CD4-positive, alpha-beta T cell treated with Interleukin-1 beta for 1 hour (primary cell): Measurements from ENCODE around the gene ATP13A4.

Source experiments
- DNase-seq, 2 donors: peaks; one replicate each; pipeline ENCODE4 v3.0.0-alpha.2; 2020 to 2022

ATP13A4 gene

DNA sequence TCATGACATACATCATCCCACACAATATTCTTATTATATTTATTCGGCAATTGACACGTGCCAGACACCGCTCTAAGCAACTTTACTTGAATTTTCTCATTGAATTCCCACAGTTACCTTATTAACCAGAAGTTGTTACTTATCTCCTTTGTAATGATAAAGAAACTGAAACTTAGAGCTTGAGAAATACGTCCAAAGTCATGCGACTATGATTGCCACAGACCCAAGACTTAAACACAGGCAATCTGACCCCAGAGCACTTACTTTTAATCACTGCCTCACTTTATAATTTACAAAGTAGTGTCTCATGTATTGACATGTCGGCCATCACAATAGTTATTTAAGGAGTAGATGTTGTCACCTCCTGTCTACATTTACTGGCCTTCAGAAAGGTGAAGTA, 64.7 kb downstream of the ATP13A4 start:
- no peak for DNase-seq

GRCh38 chr3:193488741-193489140, 66.0 kb downstream of the ATP13A4 start:
- no peak for DNase-seq

DNA sequence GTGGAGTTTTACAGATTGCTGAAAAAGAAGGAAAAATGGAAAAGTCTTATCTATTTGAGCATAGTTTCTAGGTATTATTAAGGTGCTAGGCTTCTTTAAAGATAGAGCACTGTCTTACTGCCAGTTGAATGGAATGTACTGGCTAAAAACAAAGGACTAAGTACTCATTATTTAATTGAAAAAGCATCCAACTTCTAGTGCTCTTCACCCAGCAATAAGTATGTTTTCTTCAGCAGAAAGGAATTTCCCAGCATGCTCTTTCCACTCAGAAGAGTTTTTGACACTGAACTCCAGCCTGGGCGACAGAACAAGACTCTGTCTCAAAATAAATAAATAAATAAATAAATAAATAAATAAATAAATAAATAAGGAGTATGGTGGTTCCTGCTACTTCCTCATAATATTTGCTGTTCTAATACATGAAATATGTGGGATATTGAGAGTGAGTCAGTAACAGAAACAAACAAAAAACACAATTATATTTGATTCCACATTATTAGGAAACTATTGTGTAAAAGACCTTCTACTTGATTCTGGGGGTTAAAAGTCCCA, 70.6 kb downstream of the ATP13A4 start:
- DNase-seq = no peak

DNA sequence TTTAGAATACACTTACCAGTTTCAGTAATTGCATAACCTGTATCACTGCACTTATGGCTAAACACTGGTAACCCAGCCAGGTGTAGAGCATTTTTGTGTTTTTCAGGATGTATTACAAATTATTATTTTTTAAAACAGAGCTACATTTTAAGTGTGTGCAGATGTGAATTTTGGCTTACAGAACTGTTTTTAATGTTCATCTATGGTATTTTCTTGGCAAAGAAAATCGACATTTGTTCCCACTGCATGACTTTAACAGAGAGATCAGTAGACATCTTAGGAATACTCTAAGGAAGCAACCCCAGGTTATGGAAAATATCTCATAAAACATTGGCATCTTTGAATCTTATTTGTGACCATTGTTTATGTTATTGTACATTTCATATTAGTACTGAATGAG, 73.3 kb downstream of the ATP13A4 start:
- no peak for DNase-seq

GRCh38 chr3:193474446-193474845, 80.2 kb downstream of the ATP13A4 start:
- no peak for DNase-seq

- no peak for DNase-seq
Observed at GRCh38 chr3:193470710-193471109, 84.0 kb downstream of the ATP13A4 start.

DNA sequence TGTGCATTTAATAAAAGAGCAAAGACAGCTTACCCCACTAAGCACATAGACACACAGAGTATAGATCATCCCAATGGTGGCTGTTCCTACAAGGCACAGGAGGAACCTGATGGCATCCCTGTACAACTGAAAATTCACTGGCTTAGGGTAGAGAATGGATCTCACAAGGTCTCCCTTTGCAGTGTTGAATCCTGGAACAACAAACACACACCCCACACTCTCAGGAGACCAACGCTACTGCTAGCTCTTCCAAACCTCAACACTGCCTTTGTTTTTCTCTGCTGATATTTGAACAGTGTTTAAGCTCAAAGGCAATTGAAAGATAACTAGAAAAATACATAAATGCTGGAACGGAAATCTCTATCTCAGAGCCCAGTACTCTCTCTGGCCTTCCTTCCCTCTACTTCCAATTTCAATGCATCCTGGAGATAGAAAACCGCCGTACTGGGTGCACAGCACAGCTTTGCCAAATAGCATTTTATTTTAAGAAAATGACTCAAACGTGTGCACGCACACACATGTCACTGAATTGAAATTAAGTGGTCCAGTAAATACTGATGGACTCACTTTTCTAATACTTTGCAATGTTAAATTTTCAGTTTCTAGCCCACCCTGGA, 88.6 kb downstream of the ATP13A4 start:
- no peak for DNase-seq

DNA sequence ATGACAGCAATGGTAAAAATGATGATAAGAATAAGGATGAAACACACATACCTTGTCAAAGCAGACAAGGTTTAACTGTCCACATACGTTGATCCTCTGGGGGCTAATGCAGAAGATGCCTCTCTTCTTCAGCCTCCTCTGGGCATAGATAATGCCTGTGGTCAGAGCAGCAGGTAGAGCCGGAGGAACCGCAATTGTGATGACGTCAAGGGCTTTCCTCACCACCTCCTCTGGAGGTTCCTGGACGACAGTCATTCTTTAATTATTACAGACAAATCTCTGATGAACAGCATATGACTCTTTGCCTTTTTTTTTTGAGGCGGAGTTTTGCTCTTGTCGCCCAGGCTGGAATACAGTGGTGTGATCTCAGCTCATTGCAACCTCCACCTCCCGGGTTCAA, 89.8 kb downstream of the ATP13A4 start:
- no peak for DNase-seq

DNA sequence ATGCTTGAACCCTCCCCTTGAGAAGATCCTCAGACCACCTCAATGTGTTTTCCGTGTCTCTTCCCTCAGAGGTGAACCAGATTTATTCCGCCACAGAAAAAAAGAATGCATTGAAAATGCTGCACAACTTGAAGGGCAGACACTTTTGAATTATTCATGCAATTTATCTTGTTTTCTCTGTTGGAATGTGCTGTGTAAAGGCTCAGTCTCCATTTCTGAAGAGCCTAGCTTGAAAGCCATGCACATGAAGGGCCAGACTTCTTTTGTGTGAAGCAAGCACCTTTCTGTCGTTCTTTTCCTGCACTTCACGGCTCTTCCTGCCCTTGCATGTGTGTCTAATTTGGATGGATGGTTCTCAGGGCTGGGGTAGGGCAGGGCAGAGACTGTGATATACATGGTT, 97.2 kb downstream of the ATP13A4 start:
- no peak for DNase-seq

- no peak for DNase-seq
Observed at GRCh38 chr3:193452338-193452737, 102.4 kb downstream of the ATP13A4 start.

- DNase-seq = no peak
Observed at GRCh38 chr3:193451902-193452301, 102.8 kb downstream of the ATP13A4 start.

DNA sequence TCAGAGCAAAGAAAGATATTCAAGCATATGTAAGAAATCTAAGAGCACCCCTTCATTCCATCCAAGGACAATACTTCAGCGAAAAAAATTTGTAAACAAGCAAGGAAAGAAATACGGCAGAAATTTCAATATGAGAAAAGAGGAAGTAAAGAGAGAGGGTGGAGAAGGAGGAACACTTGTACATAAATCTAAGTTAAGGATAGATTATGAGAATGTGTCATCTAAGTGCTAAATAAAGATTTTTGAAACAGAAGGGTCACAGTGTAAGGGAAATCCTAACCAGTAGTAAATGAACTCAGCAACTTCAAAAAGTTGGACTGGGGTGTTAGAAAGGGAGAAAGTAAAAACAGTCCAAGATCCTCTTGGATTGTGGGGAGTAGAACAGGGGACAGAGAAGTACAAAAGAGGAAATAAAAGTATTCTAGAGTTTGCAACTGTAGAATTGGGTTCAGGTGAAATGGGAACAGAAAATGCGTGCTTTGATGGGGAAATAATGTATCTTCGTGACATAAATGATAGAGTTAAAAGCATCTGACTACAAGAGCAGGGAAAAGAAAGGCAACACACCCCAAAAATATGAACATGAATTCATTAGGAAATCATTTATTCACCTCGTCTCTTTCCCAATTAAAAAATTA, 107.6 kb downstream of the ATP13A4 start:
- no peak for DNase-seq

- no peak for DNase-seq
Observed at GRCh38 chr3:193439423-193439822, 115.3 kb downstream of the ATP13A4 start.

- DNase-seq = no peak
Observed at GRCh38 chr3:193418576-193419373, 135.9 kb downstream of the ATP13A4 start.

DNA sequence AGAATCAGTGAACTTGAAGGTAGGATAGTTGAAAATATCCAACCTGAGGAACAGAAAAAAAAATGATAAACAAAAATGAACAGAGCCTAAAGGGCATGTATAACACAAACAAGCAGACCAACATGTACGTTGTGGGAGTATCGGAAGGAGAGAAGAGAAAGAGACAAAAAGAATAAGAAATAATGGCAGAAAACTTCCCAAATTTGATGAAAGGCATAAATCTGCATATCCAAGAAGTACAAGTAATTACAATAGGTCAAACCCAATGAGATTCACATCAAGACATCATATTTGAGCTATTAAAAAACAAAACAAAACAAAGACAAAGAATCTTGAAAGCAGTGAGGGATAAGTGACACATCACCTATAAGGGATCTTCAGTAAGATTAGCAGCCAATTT, 138.1 kb downstream of the ATP13A4 start:
- DNase-seq = no peak

GRCh38 chr3:193407688-193408087, 147.0 kb downstream of the ATP13A4 start:
- no peak for DNase-seq

DNA sequence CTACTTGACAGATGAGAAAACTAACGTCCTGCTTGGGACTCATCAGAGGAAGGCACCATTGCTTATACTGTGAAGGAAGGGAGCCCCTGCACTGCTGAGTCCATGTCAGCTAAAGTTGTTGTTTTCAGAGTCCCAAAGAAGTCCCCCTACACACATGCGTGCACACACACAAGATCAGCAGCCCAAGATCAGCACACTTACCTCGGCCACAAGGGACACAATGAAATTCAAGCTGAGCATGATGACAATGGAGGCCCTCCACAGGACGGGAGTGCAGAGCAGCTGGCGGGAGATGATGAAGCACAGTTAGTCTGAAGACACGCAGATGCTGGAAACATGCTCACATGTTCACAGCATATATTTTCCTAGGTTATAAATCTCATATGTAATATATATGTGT, 147.6 kb downstream of the ATP13A4 start:
- no peak for DNase-seq

DNA sequence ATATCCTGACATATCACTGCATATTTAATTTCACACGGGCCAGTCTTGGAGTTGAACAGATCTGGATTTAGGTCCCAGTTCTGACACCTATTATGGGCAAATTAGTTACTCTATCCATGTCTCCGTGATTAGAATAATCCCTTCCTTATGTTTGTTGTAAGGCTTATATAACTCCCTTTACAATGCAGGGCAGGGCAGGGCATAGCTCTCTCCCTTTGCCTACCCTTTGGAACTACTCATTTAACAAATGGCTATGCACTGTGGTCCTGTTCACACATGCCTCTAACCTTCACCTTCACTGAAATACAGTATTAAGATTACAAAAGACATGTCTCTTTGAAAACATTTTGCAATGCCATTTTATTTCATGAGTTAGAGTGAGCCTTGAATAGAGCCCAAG, 151.4 kb downstream of the ATP13A4 start:
- no peak for DNase-seq

DNA sequence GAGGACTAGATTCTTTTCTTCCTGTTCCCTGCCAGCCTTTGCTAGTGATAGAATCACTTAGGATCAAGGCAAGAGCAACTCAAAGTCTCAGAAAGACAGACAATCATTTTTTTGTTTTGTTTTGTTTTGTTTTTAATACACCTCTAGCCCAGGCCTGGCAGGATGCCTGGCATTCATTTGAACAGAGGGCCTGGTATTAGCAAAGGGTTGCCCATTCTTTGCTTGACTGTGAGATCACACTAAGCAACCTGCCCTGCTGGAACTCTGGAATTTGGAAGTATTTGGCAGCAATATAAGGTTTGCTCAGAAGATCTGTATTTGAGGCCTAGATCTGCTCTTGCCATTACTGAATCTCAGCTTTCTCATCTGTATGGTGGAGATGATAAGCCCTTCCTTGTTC, 154.4 kb downstream of the ATP13A4 start:
- DNase-seq = no peak

DNA sequence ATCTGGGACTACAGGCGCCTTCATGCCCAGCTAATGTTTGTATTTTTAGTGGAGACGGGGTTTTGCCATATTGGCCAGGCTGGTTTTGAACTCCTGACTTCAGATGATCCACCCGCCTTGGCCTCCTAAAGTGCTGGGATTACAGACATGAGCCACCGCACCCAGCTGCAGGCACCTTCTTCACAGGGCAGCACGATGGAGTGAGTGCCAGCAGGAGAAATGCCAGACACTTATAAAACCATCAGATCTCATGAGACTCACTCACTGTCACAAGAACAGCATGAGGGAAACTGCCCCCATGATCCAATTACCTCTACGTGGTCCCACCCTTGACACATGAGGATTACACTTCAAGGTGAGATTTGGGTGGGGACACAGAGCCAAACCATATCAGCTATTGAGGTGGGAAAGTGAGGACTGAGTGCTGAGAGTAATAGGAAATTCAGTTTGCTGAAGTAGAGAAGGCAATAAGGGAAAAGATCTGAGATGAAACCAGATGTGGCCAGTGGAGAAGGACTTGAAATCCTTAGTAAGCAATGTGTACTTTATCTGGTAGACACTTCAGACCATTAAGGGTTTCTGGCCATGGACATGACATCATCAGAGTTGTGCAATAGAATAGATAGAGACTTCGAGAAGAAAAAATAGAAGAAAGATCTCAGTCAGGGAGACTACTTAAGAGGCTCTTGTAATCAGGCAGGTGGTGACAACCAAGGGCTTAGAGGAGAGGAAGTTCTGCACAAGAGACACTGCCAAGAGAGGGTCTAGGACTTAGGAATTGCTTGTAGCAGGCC, 158.0 kb downstream of the ATP13A4 start:
- no peak for DNase-seq

GRCh38 chr3:193391902-193392301, 162.8 kb downstream of the ATP13A4 start:
- DNase-seq = no peak

DNA sequence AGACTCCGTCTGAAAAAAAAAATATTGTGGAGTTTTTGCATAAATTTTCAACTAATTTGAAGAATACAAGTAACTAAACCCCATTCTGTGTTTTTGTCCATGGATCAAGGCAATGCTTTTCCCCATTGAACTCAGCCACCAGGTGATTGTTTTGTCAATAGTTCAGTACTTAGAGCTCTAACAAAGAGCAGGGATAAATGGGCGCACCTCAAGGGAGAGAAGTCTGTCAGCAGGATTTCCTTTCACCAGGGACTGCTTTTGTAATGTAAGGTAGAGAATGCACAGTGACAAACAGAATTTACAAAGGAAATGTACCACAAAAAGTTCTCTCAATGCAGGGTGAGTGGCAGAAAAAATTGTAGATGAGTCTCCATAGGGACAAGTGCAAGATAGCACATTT, 165.4 kb downstream of the ATP13A4 start:
- no peak for DNase-seq

GRCh38 chr3:193388361-193388760, 166.3 kb downstream of the ATP13A4 start:
- DNase-seq = no peak
